ENCODE measurements around the gene PDP2.

Gene PDP2

GRCh38 chr16:66911801-66912200 is 31.5 kb downstream of the PDP2 start:
- Histone ChIP-seq H3K9me3 (replicated peaks; ENCODE audit: insufficient read depth, low read length) (no peaks in the 10 kb centered on the region), H3F3A (ENCODE audit: insufficient read depth, low read length) (no peaks in the 10 kb centered on the region), H2AFZ (ENCODE audit: low read length) (no peak overlapping the region), H3K9me2 (replicated peaks; ENCODE audit: insufficient read depth, low read length) (no peaks in the 10 kb centered on the region), H3K27me3 (replicated peaks; ENCODE audit: insufficient read depth, low read length) (peaks cover 28% of the 10 kb centered on the region), H3K79me2 (ENCODE audit: low read length) (no peaks in the 10 kb centered on the region), H3K4me1 (ENCODE audit: low read length) (no peaks in the 10 kb centered on the region), H3K27ac (ENCODE audit: low read length) (no peak overlapping the region), H4K20me1 (ENCODE audit: insufficient read depth, low read length) (no peaks in the 10 kb centered on the region), H3K36me3 (replicated peaks; ENCODE audit: insufficient read depth, low read length) (no peaks in the 10 kb centered on the region), H3K4me2 (ENCODE audit: low read depth, low read length) (no peak overlapping the region), H3K9ac (ENCODE audit: low read length) (no peak overlapping the region), H3K4me3 (ENCODE audit: low read length) (no peak overlapping the region)
- DNase-seq: no peak
- TF ChIP-seq EZH2phosphoT487 (IDR thresholded peaks at IDR 0.05; ENCODE audit: low read length) (no peak), EZH2 (optimal IDR thresholded peaks at IDR 0.05; ENCODE audit: low read depth, low read length) (no peak)
- TF ChIP-seq, protein P1, sequence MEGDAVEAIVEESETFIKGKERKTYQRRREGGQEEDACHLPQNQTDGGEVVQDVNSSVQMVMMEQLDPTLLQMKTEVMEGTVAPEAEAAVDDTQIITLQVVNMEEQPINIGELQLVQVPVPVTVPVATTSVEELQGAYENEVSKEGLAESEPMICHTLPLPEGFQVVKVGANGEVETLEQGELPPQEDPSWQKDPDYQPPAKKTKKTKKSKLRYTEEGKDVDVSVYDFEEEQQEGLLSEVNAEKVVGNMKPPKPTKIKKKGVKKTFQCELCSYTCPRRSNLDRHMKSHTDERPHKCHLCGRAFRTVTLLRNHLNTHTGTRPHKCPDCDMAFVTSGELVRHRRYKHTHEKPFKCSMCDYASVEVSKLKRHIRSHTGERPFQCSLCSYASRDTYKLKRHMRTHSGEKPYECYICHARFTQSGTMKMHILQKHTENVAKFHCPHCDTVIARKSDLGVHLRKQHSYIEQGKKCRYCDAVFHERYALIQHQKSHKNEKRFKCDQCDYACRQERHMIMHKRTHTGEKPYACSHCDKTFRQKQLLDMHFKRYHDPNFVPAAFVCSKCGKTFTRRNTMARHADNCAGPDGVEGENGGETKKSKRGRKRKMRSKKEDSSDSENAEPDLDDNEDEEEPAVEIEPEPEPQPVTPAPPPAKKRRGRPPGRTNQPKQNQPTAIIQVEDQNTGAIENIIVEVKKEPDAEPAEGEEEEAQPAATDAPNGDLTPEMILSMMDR (IDR thresholded peaks at IDR 0.05; ENCODE audit: low read length): no peak

GRCh38 chr16:66913081-66913480 is 32.8 kb downstream of the PDP2 start:
- no peak for TF ChIP-seq EZH2phosphoT487 (IDR thresholded peaks at IDR 0.05; ENCODE audit: low read length)

DNA sequence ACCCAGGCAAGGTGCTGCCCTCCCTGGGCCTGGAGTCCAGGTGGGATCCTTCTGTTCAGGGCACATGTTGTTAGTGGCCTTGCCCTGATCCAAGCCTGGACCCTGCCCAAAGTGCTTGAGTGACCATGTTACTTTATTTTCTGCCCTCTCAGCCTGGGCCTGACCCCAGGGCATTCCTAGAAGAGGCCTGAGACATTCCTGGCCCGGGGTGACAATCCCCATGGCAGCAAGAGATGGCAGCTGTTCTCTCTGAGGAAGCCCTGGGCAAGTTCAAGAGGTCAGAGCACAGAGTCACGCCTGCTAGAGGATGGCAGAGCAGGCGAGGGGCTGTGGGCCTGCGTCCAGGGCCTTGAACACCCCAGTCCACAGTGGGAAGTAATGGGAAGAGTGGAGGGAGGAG is 33.4 kb downstream of the PDP2 start:
- no peak for TF ChIP-seq EZH2phosphoT487 (IDR thresholded peaks at IDR 0.05; ENCODE audit: low read length)
- TF ChIP-seq, protein P1 (IDR thresholded peaks at IDR 0.05; ENCODE audit: low read length): no peak
- TF ChIP-seq EZH2 (optimal IDR thresholded peaks at IDR 0.05; ENCODE audit: low read depth, low read length): no peak

More at GRCh38 chr16:66913081-66913480, 32.8 kb downstream of the PDP2 start:
- H3K9ac ChIP-seq (ENCODE audit: low read length): no peak overlapping the region
- no peak for DNase-seq
- H3K27me3 ChIP-seq (replicated peaks; ENCODE audit: insufficient read depth, low read length): peaks cover 39% of the 10 kb centered on the region
- no peaks in the 10 kb centered on the region for H3K4me1 ChIP-seq (ENCODE audit: low read length)
- no peaks in the 10 kb centered on the region for H3K9me2 ChIP-seq (replicated peaks; ENCODE audit: insufficient read depth, low read length)
- H3K4me2 ChIP-seq (ENCODE audit: low read depth, low read length): no peak overlapping the region
- no peak overlapping the region for H3K27ac ChIP-seq (ENCODE audit: low read length)
- no peaks in the 10 kb centered on the region for H3K79me2 ChIP-seq (ENCODE audit: low read length)
- no peaks in the 10 kb centered on the region for H3F3A ChIP-seq (ENCODE audit: insufficient read depth, low read length)
- no peaks in the 10 kb centered on the region for H3K36me3 ChIP-seq (replicated peaks; ENCODE audit: insufficient read depth, low read length)
- H3K9me3 ChIP-seq (replicated peaks; ENCODE audit: insufficient read depth, low read length): no peaks in the 10 kb centered on the region
- H4K20me1 ChIP-seq (ENCODE audit: insufficient read depth, low read length): no peaks in the 10 kb centered on the region
- no peak overlapping the region for H2AFZ ChIP-seq (ENCODE audit: low read length)
- no peak overlapping the region for H3K4me3 ChIP-seq (ENCODE audit: low read length)

DNA sequence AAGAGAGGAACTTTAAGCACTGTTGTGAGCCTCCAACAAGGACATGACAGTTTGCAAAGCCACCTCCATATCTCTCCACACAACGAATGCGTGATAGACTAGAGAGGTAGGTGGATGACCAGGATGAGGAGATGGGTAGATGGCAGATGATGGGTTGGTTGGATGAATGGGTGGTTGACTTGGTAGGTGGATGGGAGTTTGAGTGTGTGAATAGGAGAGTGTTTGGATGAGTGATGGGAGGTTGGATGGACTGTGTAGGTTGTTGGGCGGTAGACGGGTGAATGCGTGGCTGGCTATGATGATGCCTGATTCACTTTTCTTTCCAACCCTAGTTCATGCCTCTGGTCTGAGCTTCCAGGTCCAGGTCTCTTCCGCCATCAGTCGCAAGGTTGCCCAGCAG is 34.2 kb downstream of the PDP2 start:
- H3F3A ChIP-seq (ENCODE audit: insufficient read depth, low read length): no peaks in the 10 kb centered on the region
- no peaks in the 10 kb centered on the region for H3K79me2 ChIP-seq (ENCODE audit: low read length)
- no peaks in the 10 kb centered on the region for H3K9me2 ChIP-seq (replicated peaks; ENCODE audit: insufficient read depth, low read length)
- H3K4me1 ChIP-seq (ENCODE audit: low read length): no peaks in the 10 kb centered on the region
- no peaks in the 10 kb centered on the region for H4K20me1 ChIP-seq (ENCODE audit: insufficient read depth, low read length)
- no peaks in the 10 kb centered on the region for H3K9me3 ChIP-seq (replicated peaks; ENCODE audit: insufficient read depth, low read length)
- no peak overlapping the region for H2AFZ ChIP-seq (ENCODE audit: low read length)
- H3K9ac ChIP-seq (ENCODE audit: low read length): no peak overlapping the region
- no peak overlapping the region for H3K27ac ChIP-seq (ENCODE audit: low read length)
- H3K4me2 ChIP-seq (ENCODE audit: low read depth, low read length): no peak overlapping the region
- no peak for TF ChIP-seq EZH2 (optimal IDR thresholded peaks at IDR 0.05; ENCODE audit: low read depth, low read length)
- TF ChIP-seq, protein P1 (IDR thresholded peaks at IDR 0.05; ENCODE audit: low read length): no peak
- TF ChIP-seq EZH2phosphoT487 (IDR thresholded peaks at IDR 0.05; ENCODE audit: low read length): no peak
- DNase-seq: no peak
- H3K36me3 ChIP-seq (replicated peaks; ENCODE audit: insufficient read depth, low read length): no peaks in the 10 kb centered on the region
- no peak overlapping the region for H3K4me3 ChIP-seq (ENCODE audit: low read length)
- peaks cover 47% of the 10 kb centered on the region for H3K27me3 ChIP-seq (replicated peaks; ENCODE audit: insufficient read depth, low read length)

More for the DNA sequence above, 33.4 kb downstream of the PDP2 start:
- Histone ChIP-seq H3K4me2 (ENCODE audit: low read depth, low read length) (no peak overlapping the region), H3K4me1 (ENCODE audit: low read length) (no peaks in the 10 kb centered on the region), H3K9ac (ENCODE audit: low read length) (no peak overlapping the region), H3K4me3 (ENCODE audit: low read length) (no peak overlapping the region), H3K79me2 (ENCODE audit: low read length) (no peaks in the 10 kb centered on the region), H3K36me3 (replicated peaks; ENCODE audit: insufficient read depth, low read length) (no peaks in the 10 kb centered on the region), H3K27me3 (replicated peaks; ENCODE audit: insufficient read depth, low read length) (peaks cover 44% of the 10 kb centered on the region), H3K9me3 (replicated peaks; ENCODE audit: insufficient read depth, low read length) (no peaks in the 10 kb centered on the region), H4K20me1 (ENCODE audit: insufficient read depth, low read length) (no peaks in the 10 kb centered on the region), H3K27ac (ENCODE audit: low read length) (no peak overlapping the region), H3F3A (ENCODE audit: insufficient read depth, low read length) (no peaks in the 10 kb centered on the region), H2AFZ (ENCODE audit: low read length) (no peak overlapping the region), H3K9me2 (replicated peaks; ENCODE audit: insufficient read depth, low read length) (no peaks in the 10 kb centered on the region)
- DNase-seq: no peak

Data from MM.1S (cell line).